ENCODE measurements around the gene RNF145.

RNF145 gene

GRCh38 chr5:159217236-159217635, 7.9 kb upstream of the RNF145 start:
- DNase-seq = no peak

GRCh38 chr5:159216454-159216853, 7.1 kb upstream of the RNF145 start:
- DNase-seq = no peak

GRCh38 chr5:159215886-159216285, 6.5 kb upstream of the RNF145 start:
- DNase-seq = no peak

- no peak for DNase-seq
Observed at GRCh38 chr5:159214486-159215271, 5.3 kb upstream of the RNF145 start.

- no peak for DNase-seq
Observed at GRCh38 chr5:159212657-159213462, 3.5 kb upstream of the RNF145 start.

- no peak for DNase-seq
Observed at GRCh38 chr5:159211729-159212174, 2.4 kb upstream of the RNF145 start.

- no peak for DNase-seq
Observed at GRCh38 chr5:159210846-159211245, 1.5 kb upstream of the RNF145 start.

GRCh38 chr5:159210210-159210661, 883 bp upstream of the RNF145 start:
- DNase-seq = no peak

GRCh38 chr5:159208514-159209437, 577 bp downstream of the RNF145 start:
- no peak for DNase-seq

GRCh38 chr5:159207686-159208513, 1.5 kb downstream of the RNF145 start:
- peak; percentile 86 for DNase-seq

GRCh38 chr5:159207222-159207685, 2.1 kb downstream of the RNF145 start:
- no peak for DNase-seq

- no peak for DNase-seq
Observed at GRCh38 chr5:159206818-159207217, 2.5 kb downstream of the RNF145 start.

- peak; percentile 17 for DNase-seq
Observed at GRCh38 chr5:159206368-159206767, 3.0 kb downstream of the RNF145 start.

GRCh38 chr5:159203351-159203750, 6.0 kb downstream of the RNF145 start:
- DNase-seq = no peak

GRCh38 chr5:159202151-159202550, 7.2 kb downstream of the RNF145 start:
- no peak for DNase-seq

GRCh38 chr5:159199780-159200179, 9.6 kb downstream of the RNF145 start:
- no peak for DNase-seq

- DNase-seq = no peak
Observed at GRCh38 chr5:159199225-159199624, 10.1 kb downstream of the RNF145 start.

GRCh38 chr5:159198063-159199036, 11.0 kb downstream of the RNF145 start:
- DNase-seq = peak; percentile 49

- no peak for DNase-seq
Observed at GRCh38 chr5:159195775-159196174, 13.6 kb downstream of the RNF145 start.

GRCh38 chr5:159190170-159190569, 19.2 kb downstream of the RNF145 start:
- DNase-seq = no peak

GRCh38 chr5:159189310-159189709, 20.0 kb downstream of the RNF145 start:
- DNase-seq = no peak

Measured in CD4-positive, alpha-beta T cell treated with Interleukin-17A for 1 hour (primary cell).